ENCODE measurements around the gene LRG1. TPM values are rescaled to one million over a fixed set of nuclear protein-coding genes. Genes with fewer than 3 reads are reported as not detected.
"Not testable (repeated sequence)": the region's sequence is repeated elsewhere in the genome, so short reads cannot be mapped to it uniquely, and the experiment has no call there.

Gene LRG1
- total RNA-seq, 1 experiment from 2014 or later: 0.08 TPM

DNA sequence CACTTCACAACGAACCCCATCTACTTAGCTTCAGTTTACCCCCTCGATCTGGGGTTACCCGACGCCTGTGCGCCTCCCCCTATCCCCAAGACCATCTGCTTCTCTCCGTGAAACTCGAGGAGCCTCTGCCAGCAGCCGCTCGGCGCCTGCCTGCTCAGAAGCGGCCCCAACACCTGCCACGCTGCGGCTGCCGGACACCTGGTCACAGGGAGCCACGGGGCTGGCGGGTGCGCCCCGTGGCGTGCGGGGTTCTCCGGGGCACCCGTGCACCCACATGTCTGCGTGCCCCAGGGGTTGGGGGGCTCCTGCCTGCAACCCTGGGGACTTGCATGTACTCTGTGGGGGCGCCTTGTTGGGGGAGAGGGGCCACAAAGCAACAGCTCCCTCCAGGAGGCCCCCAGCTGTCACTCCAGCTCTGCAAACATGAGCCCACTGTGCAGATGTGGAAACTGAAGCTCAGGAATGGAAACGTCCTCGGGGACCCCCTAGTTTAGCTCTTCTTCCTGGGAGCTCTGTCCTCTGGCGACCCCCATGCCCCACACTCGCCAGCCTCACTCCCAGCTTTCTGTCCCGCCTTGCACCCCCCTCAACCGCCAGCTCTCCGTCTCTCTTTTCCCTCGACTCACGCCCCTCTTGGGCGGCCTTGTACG is 26.7 kb upstream of the LRG1 start:
- ChIA-PET POLR2A (no interaction called here), CTCF (interaction anchor here (0.5 to 2.3 kb wide), 5 partner anchors 10 to 225 kb away, joined by 3 to 12 read pairs (median 9); partner anchors contain the start of gene FEM1A)
- Histone ChIP-seq H3K27ac (ENCODE audit: low read length) (no peak overlapping the region), H3K9me3 (ENCODE audit: control insufficient read depth, insufficient read depth, low read depth, low read length) (no peaks in the 10 kb centered on the region), H3K36me3 (ENCODE audit: control insufficient read depth, insufficient read depth, low read length) (no peaks in the 10 kb centered on the region), H3K27me3 (ENCODE audit: control insufficient read depth, insufficient read depth, low read length) (no peaks in the 10 kb centered on the region), H3K4me1 (ENCODE audit: control insufficient read depth, insufficient read depth, low read length) (no peaks in the 10 kb centered on the region), H3K4me3 (ENCODE audit: low read depth in 2 of 2, low read length in 2 of 2) (no peak overlapping the region)
- BruUV-seq (replicated peaks): no TSS peak
- in situ Hi-C loops (cut with HindIII; ENCODE audit: low pct_unique_long_range_greater_than_20kb, low sequenced_read_pairs) (no loop called here), intact Hi-C loops (cut with micrococcal nuclease; ENCODE audit: unreplicated experiment) (no loop called here)
- TF ChIP-seq TCF7L2 (IDR thresholded peaks at IDR 0.05; ENCODE audit: low read depth, low read length): no peak
- no peak for TF ChIP-seq REST (IDR thresholded peaks at IDR 0.05; ENCODE audit: insufficient read depth in 1 of 2, low read depth in 2 of 2, low read length in 1 of 2)
- ATAC-seq (no peak), DNase-seq (ENCODE audit: low read depth, low spot score) (no peak)

DNA sequence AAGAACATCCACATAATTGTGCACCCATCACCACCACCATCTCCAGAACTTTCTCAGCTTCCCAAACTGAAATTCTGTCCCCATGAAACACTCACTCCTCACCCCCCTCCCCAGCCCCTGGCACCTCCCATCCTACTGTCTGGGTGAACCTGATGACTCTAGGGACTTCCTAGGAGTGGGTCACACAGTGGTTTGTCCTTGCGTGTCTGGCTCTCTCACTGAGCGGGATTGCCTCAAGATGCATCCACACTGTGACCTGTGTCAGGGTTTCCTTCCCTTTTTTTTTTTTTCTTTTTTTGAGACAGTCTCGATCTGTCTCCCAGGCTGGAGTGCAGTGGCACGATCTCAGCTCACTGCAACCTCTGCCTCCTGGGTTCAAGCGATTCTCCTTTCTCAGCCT is 23.7 kb upstream of the LRG1 start:
- intact Hi-C loops (cut with micrococcal nuclease; ENCODE audit: unreplicated experiment); H3K27me3 ChIP-seq (ENCODE audit: control insufficient read depth, insufficient read depth, low read length): not testable (repeated sequence)

DNA sequence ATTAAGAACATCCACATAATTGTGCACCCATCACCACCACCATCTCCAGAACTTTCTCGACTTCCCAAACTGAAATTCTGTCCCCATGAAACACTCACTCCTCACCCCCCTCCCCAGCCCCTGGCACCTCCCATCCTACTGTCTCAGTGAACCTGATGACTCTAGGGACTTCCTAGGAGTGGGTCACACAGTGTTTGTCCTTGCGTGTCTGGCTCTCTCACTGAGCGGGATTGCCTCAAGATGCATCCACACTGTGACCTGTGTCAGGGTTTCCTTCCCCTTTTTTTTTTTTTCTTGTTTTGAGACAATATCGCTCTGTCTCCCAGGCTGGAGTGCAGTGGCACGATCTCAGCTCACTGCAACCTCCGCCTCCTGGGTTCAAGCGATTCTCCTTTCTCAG is 22.2 kb upstream of the LRG1 start:
- H3K27me3 ChIP-seq (ENCODE audit: control insufficient read depth, insufficient read depth, low read length); intact Hi-C loops (cut with micrococcal nuclease; ENCODE audit: unreplicated experiment); H3K4me3 ChIP-seq (ENCODE audit: low read depth in 2 of 2, low read length in 2 of 2); H3K36me3 ChIP-seq (ENCODE audit: control insufficient read depth, insufficient read depth, low read length); DNase-seq (ENCODE audit: low read depth, low spot score); H3K9me3 ChIP-seq (ENCODE audit: control insufficient read depth, insufficient read depth, low read depth, low read length); CTCF ChIA-PET; BruUV-seq (replicated peaks); H3K4me1 ChIP-seq (ENCODE audit: control insufficient read depth, insufficient read depth, low read length); POLR2A ChIA-PET; in situ Hi-C loops (cut with HindIII; ENCODE audit: low pct_unique_long_range_greater_than_20kb, low sequenced_read_pairs); ATAC-seq; H3K27ac ChIP-seq (ENCODE audit: low read length): not testable (repeated sequence)

More for the DNA sequence above, 23.7 kb upstream of the LRG1 start:
- DNase-seq (ENCODE audit: low read depth, low spot score); H3K4me3 ChIP-seq (ENCODE audit: low read depth in 2 of 2, low read length in 2 of 2); H3K9me3 ChIP-seq (ENCODE audit: control insufficient read depth, insufficient read depth, low read depth, low read length); H3K36me3 ChIP-seq (ENCODE audit: control insufficient read depth, insufficient read depth, low read length); POLR2A ChIA-PET; BruUV-seq (replicated peaks); ATAC-seq; H3K4me1 ChIP-seq (ENCODE audit: control insufficient read depth, insufficient read depth, low read length); in situ Hi-C loops (cut with HindIII; ENCODE audit: low pct_unique_long_range_greater_than_20kb, low sequenced_read_pairs); H3K27ac ChIP-seq (ENCODE audit: low read length): not testable (repeated sequence)
- CTCF ChIA-PET: interaction anchor here (0.7 kb wide), 1 partner anchor 29 kb away, joined by 6 read pairs; no protein-coding TSS in a partner anchor

GRCh38 chr19:4559569-4559968 is 19.7 kb upstream of the LRG1 start, which contains the start of gene SEMA6B:
TSS of gene SEMA6B (minus strand) at chr19:4559684. CDS start at chr19:4558457, 1,227 bp downstream.
- Histone ChIP-seq H3K4me1 (ENCODE audit: control insufficient read depth, insufficient read depth, low read length) (no peaks in the 10 kb centered on the region; the same call in 1 of the 2 replicates), H3K27me3 (ENCODE audit: control insufficient read depth, insufficient read depth, low read length) (no peaks in the 10 kb centered on the region), H3K9me3 (ENCODE audit: control insufficient read depth, insufficient read depth, low read depth, low read length) (no peaks in the 10 kb centered on the region), H3K36me3 (ENCODE audit: control insufficient read depth, insufficient read depth, low read length) (no peaks in the 10 kb centered on the region), H3K27ac (ENCODE audit: low read length) (no peak within 1 kb of the TSS), H3K4me3 (ENCODE audit: low read depth in 2 of 2, low read length in 2 of 2) (no peak within 1 kb of the TSS)
- ATAC-seq (no peak), DNase-seq (ENCODE audit: low read depth, low spot score) (no peak)
- in situ Hi-C loops (cut with HindIII; ENCODE audit: low pct_unique_long_range_greater_than_20kb, low sequenced_read_pairs) (no loop called here), intact Hi-C loops (cut with micrococcal nuclease; ENCODE audit: unreplicated experiment) (no loop called here)
- POLR2A ChIA-PET: no interaction called here
- CTCF ChIA-PET: interaction anchor here (0.6 to 0.7 kb wide), 2 partner anchors 33 to 69 kb away, joined by 4 read pairs; no protein-coding TSS in a partner anchor
- BruUV-seq (replicated peaks): no TSS peak
- TF ChIP-seq CTCF (IDR thresholded peaks at IDR 0.05) (no peak), SIN3A (IDR thresholded peaks at IDR 0.05; ENCODE audit: borderline replicate concordance, insufficient read depth, low read depth, low read length) (no peak), POLR2AphosphoS5 (IDR thresholded peaks at IDR 0.05; ENCODE audit: low read depth, low read length) (no peak), REST (IDR thresholded peaks at IDR 0.05; ENCODE audit: insufficient read depth in 1 of 2, low read depth in 2 of 2, low read length in 1 of 2) (no peak), TCF7L2 (IDR thresholded peaks at IDR 0.05; ENCODE audit: low read depth, low read length) (no peak)
